Common myeloid progenitor, CD34-positive (primary cell): ENCODE results near the gene RUNDC3A.

Experiments
- CTCF ChIA-PET: fragments of 350-600 bp; sonication (Branson Sonifier 250); formaldehyde crosslinking; loops from one replicate; lab custom pipeline; 2021; ENCODE audit warnings: antibody characterized with exemption; lab: Charles Lee
- POLR2A ChIA-PET: fragments of 350-600 bp; sonication (Branson Sonifier 250); formaldehyde crosslinking; loops from one replicate; lab custom pipeline; 2021; ENCODE audit warnings: antibody characterized with exemption; lab: Charles Lee
- DNase-seq, 3 donors: peaks; one replicate each; pipeline versions ENCODE4 v3.0.0 to v3.0.0-alpha.2; 2013
- H3K27ac ChIP-seq, 2 experiments: 1 replicate in 1 of 2; 2 replicates in 1 of 2; pipeline ENCODE4 v1.7.0; 2013; ENCODE audit warnings: inconsistent platforms in 2 of 2, low read length in 2 of 2, mild to moderate bottlenecking in 2 of 2, low read depth in 1 of 2, moderate library complexity in 1 of 2; ENCODE audit not compliant: severe bottlenecking in 2 of 2, insufficient read depth in 1 of 2, poor library complexity in 1 of 2
- H3K27me3 ChIP-seq, 5 experiments: replicated peaks in 2 of 5; 1 replicate in 3 of 5; 2 replicates in 2 of 5; pipeline versions ENCODE4 v1.6.1 to v1.7.0; 2013; ENCODE audit warnings: low read length in 4 of 5, mild to moderate bottlenecking in 2 of 5, moderate library complexity in 2 of 5, inconsistent platforms in 1 of 5; ENCODE audit not compliant: insufficient read depth in 5 of 5, control insufficient read depth in 4 of 5
- H3K36me3 ChIP-seq, 4 experiments: 1 replicate in 2 of 4; 2 replicates in 2 of 4; pipeline versions ENCODE4 v1.6.1 to v1.7.0; 2013; ENCODE audit warnings: low read length in 3 of 4, control low read depth in 1 of 4, mild to moderate bottlenecking in 1 of 4; ENCODE audit not compliant: control insufficient read depth in 4 of 4, insufficient read depth in 4 of 4
- H3K4me1 ChIP-seq, 4 experiments: 1 replicate in 3 of 4; 2 replicates in 1 of 4; pipeline versions ENCODE4 v1.6.1 to v1.7.1; 2013; ENCODE audit warnings: low read length in 3 of 4, mild to moderate bottlenecking in 3 of 4, control low read depth in 1 of 4, inconsistent platforms in 1 of 4, moderate library complexity in 1 of 4; ENCODE audit not compliant: control insufficient read depth in 4 of 4, insufficient read depth in 4 of 4; ENCODE audit errors: control extremely low read depth in 1 of 4
- H3K4me3 ChIP-seq, 7 experiments: 1 replicate in 4 of 7; 2 replicates in 3 of 7; pipeline versions ENCODE4 v1.5.1 to v1.7.0; 2013; ENCODE audit warnings: mild to moderate bottlenecking in 7 of 7, low read length in 6 of 7, moderate library complexity in 6 of 7, inconsistent platforms in 2 of 7, low read depth in 2 of 7, control low read depth in 1 of 7; ENCODE audit not compliant: insufficient read depth in 4 of 7, control insufficient read depth in 1 of 7; ENCODE audit errors: extremely low read depth in 1 of 7
- H3K9me3 ChIP-seq, 5 experiments: 1 replicate in 4 of 5; 2 replicates in 1 of 5; pipeline versions ENCODE4 v1.6.1 to v1.7.1; 2013; ENCODE audit warnings: low read length in 4 of 5, mild to moderate bottlenecking in 2 of 5, inconsistent platforms in 1 of 5, low read depth in 1 of 5, moderate library complexity in 1 of 5; ENCODE audit not compliant: control insufficient read depth in 4 of 5, insufficient read depth in 2 of 5; ENCODE audit errors: control extremely low read depth in 1 of 5
- WGBS: methylation state at CpG from one replicate; pipeline ENCODE4 v1.1.5; 2013; ENCODE audit not compliant: insufficient coverage; 5-methylcytosine and 5-hydroxymethylcytosine counted together

RUNDC3A gene

GRCh38 chr17:44351961-44352827 is 43.8 kb downstream of the RUNDC3A start:
- Histone ChIP-seq H3K9me3 (no peaks in the 10 kb centered on the region), H3K4me3 (no peak overlapping the region), H3K36me3 (peaks cover 0 to 33% (median 22%) of the 10 kb centered on the region in 4 experiments), H3K4me1 (peaks cover 5 to 27% (median 18%) of the 10 kb centered on the region in 4 experiments), H3K27ac (no peak overlapping the region), H3K27me3 (peaks cover 0 to 4% (median 0%) of the 10 kb centered on the region in 5 experiments)
- CTCF ChIA-PET, result interaction anchor here (0.6 to 10.1 kb wide), 14 partner anchors 9 to 259 kb away, joined by 3 to 84 read pairs (median 4); no protein-coding TSS in a partner anchor
- no peak for DNase-seq
- WGBS, result 93% methylated on average over 36 of the region's 36 CpGs
- POLR2A ChIA-PET, result no interaction called here

DNA sequence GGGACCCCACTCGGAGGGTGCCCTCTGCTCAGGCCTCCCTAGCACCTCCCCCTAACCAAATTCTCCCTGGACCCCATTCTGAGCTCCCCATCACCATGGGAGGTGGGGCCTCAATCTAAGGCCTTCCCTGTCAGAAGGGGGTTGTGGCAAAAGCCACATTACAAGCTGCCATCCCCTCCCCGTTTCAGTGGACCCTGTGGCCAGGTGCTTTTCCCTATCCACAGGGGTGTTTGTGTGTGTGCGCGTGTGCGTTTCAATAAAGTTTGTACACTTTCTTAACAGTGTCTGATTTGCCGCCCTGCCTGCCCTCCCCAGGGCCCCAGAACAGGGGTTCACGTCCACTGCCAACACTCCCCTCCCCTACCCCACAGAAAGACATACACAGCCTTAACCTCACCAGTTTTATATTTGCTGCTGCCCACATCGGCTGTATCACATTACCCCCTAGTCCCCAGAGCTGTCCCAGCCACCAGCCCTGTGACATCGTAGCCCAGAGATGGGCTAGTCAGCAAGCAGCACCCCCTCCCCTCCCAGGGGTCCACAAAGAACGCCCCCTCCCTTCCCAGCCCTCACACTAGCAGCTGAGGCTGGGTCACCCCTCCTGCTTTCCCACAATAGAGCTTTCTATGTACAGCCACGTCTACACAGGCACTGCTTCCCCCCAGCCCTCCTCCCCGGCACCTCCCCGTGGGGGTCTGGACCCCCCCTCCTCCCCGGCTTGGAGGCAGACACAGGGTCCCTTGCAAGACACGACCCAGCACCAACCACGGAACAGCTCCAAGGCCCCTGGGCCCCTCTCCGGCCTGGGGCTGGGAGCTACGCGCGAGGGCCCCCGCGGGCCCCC is 44.6 kb downstream of the RUNDC3A start:
- H3K4me3 ChIP-seq, result peak overlapping the region in 4 of 7 experiments; percentile 36 to 69 (median 62)
- peaks cover 0 to 33% (median 22%) of the 10 kb centered on the region in 4 experiments for H3K36me3 ChIP-seq
- CTCF ChIA-PET, result interaction anchor here (0.9 to 10.1 kb wide), 10 partner anchors 8 to 170 kb away, joined by 3 to 84 read pairs (median 4); no protein-coding TSS in a partner anchor
- no peaks in the 10 kb centered on the region for H3K9me3 ChIP-seq
- 41% methylated on average over 21 of the region's 22 CpGs for WGBS
- H3K27me3 ChIP-seq, result peaks cover 0 to 4% (median 0%) of the 10 kb centered on the region in 5 experiments
- peaks cover 3 to 24% (median 13%) of the 10 kb centered on the region in 4 experiments for H3K4me1 ChIP-seq
- POLR2A ChIA-PET, result no interaction called here
- no peak overlapping the region for H3K27ac ChIP-seq
- peak in 1 of 3 donors; percentile 30 for DNase-seq

- Histone ChIP-seq H3K36me3 (peaks cover 0 to 33% (median 24%) of the 10 kb centered on the region in 4 experiments), H3K4me3 (peak overlapping the region in 5 of 7 experiments; percentile 1 to 69 (median 57)), H3K27ac (no peak overlapping the region), H3K27me3 (peaks cover 0 to 4% (median 0%) of the 10 kb centered on the region in 5 experiments), H3K9me3 (no peaks in the 10 kb centered on the region), H3K4me1 (peaks cover 0 to 19% (median 7%) of the 10 kb centered on the region in 4 experiments)
- DNase-seq, result peak in 2 of 3 donors; percentile 48 to 63
- WGBS, result 16% methylated on average over 50 of the region's 98 CpGs
- CTCF ChIA-PET, result interaction anchor here (0.9 to 10.1 kb wide), 12 partner anchors 8 to 168 kb away, joined by 3 to 84 read pairs (median 4); partner anchors contain the start of genes GRN and ITGA2B
- POLR2A ChIA-PET, result interaction anchor here (0.5 kb wide), 1 partner anchor 317 kb away, joined by 4 read pairs; no protein-coding TSS in a partner anchor
Measured at GRCh38 chr17:44353672-44354331, 45.4 kb downstream of the RUNDC3A start.

DNA sequence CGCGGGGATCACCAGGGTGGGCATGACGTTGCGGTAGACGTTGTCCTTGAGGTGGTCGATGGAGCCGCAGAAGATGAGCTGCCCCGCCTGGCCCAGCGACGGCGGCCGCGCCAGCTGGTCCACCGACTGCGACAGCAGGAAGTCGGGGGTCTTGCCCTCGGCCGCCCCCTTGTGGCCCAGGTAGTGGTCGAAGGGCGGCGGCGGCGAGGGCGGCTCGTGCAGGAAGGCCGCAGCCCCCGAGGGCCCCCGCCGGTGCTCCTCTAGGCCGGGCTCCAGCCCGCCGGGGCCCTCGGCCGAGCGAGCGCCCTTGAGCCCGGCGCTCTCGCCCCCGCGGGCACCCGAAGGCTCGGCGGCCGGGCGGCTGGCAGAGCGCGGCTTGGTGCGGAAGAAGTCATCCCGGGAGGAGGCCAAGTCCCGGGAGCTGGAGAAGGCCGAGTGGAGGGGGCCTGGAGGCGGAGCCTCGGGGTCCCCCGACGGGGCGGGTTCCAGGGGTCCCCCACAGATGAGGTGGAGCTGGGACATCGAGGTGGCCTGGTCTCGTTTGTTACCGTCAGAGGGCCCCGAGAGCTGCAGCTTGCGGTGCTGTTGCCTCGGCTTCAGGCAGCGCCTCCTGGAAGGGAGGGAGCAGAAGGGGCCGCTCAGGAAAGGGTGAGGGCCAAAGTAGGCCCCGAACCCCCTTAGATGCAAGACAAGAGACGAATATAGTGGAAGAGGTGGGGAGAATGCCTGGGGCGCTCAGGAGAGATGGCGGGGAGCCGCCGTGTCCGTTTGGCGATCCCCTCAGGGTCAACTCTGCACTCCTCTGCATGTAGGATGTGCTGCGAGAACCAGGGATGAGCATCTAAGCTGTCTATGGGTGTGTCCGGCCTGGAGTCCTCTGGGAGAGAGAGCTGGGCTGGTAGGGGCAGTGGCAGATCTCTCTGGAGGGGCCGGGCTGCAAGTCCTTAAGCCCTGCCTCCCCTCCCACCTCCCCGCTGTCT is 46.5 kb downstream of the RUNDC3A start:
- ChIA-PET CTCF (interaction anchor here (0.6 to 10.1 kb wide), 13 partner anchors 9 to 167 kb away, joined by 3 to 84 read pairs (median 4); partner anchors contain the start of genes GRN and ITGA2B), POLR2A (interaction anchor here (0.5 to 0.6 kb wide), 2 partner anchors 315 to 354 kb away, joined by 4 to 5 read pairs; no protein-coding TSS in a partner anchor)
- peak overlapping the region in 3 of 7 experiments; percentile 13 to 63 (median 53) for H3K4me3 ChIP-seq
- H3K4me1 ChIP-seq, result peaks cover 0 to 19% (median 7%) of the 10 kb centered on the region in 4 experiments
- H3K27me3 ChIP-seq, result peaks cover 0 to 4% (median 0%) of the 10 kb centered on the region in 5 experiments
- 55% methylated on average over 57 of the region's 77 CpGs for WGBS
- DNase-seq, result peak; percentile 31 to 70 (median 64)
- no peaks in the 10 kb centered on the region for H3K9me3 ChIP-seq
- H3K36me3 ChIP-seq, result peaks cover 0 to 29% (median 21%) of the 10 kb centered on the region in 4 experiments
- no peak overlapping the region for H3K27ac ChIP-seq

DNA sequence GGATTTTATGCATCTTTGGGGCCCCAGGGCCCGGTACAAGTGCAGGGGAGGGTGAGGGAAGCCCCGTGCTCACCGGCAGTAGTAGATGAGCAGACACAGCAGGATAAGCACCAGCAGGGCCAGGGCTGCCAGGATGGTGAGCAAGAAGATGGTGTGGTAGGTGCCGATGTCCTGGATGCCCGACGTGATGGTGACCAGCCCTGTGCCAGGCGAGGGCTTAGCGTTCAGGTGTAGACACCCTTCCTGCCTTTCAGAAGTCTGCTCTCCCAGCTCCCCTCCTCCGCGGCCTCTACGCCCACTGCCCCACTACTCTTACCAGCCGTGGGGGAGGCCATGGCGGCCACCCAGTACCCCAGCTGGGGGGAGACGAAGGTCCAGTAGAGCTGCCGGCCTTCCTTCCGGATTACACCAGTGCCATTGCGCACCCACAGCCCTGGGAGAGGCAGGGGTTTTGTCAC is 47.3 kb downstream of the RUNDC3A start:
- no peaks in the 10 kb centered on the region for H3K9me3 ChIP-seq
- no peak for DNase-seq
- peaks cover 0 to 4% (median 0%) of the 10 kb centered on the region in 5 experiments for H3K27me3 ChIP-seq
- H3K4me1 ChIP-seq, result peaks cover 0 to 19% (median 8%) of the 10 kb centered on the region in 4 experiments
- ChIA-PET POLR2A (interaction anchor here (0.6 kb wide), 1 partner anchor 355 kb away, joined by 5 read pairs; no protein-coding TSS in a partner anchor), CTCF (interaction anchor here (1.0 to 10.1 kb wide), 7 partner anchors 10 to 152 kb away, joined by 3 to 84 read pairs (median 5); partner anchors contain the start of gene GRN)
- 84% methylated on average over 12 of the region's 17 CpGs for WGBS
- H3K36me3 ChIP-seq, result peaks cover 0 to 25% (median 18%) of the 10 kb centered on the region in 4 experiments
- no peak overlapping the region for H3K27ac ChIP-seq
- no peak overlapping the region for H3K4me3 ChIP-seq
